GM19467 (cell line): ENCODE data around the gene SERPINF2.
"Not testable (repeated sequence)": the region's sequence is repeated elsewhere in the genome, so short reads cannot be mapped to it uniquely, and the experiment has no call there.

ENCODE experiments used
- ATAC-seq: cut with Tn5 transposase; IDR thresholded peaks from one replicate; pipeline ENCODE4 v1.9.1; 2021; ENCODE audit warnings: mild to moderate bottlenecking, moderate library complexity; ENCODE audit not compliant: unreplicated experiment

The SERPINF2 gene

DNA sequence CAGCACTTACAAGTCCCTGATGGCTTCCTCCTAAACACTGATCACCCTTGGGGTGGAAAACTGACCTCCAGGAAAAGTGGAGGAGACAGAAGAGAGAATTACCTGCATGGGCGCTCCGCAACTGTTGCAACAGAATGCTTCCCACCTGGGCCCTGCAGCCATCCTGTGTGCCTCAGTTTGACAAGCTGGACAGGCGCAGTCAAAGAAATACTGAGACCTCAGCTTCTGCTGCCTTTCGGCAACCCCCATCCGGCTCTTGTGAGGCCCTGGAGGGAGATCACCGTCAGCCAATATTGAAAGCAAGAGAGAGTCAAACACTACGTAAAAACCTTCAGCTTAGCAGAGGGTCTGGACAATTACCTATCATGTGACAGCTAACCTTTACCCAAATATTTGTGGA lies 44.0 kb downstream of the SERPINF2 start:
- no peak for ATAC-seq

DNA sequence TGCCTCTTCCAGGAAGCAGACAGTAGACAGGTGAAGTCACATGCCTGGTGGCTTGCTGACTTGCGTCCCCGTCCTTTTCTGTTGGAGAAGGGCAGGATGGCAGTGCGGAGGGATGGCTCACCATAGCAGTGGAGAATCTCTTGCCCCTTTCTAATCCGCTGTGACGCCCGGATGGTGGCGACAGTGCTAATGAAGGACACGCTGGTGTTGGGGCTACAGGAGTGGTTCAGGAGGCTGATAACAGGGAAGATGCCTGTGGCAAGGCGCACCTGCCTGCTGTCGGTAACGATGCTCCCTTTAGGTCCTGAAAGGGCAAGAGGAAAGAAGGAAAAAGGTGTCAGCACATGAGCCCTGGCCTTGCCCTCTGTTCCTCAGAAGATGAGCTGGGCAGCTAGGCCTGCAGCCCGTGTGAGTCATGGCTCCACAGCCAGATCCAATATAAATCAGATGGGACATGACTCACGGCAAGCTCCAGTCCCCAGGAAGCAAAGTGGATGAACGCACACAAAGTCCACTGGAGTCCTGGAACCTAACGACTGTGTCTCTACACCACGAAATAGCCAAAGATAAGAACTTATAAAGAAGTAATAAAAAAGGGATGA lies 44.7 kb downstream of the SERPINF2 start:
- no peak for ATAC-seq

DNA sequence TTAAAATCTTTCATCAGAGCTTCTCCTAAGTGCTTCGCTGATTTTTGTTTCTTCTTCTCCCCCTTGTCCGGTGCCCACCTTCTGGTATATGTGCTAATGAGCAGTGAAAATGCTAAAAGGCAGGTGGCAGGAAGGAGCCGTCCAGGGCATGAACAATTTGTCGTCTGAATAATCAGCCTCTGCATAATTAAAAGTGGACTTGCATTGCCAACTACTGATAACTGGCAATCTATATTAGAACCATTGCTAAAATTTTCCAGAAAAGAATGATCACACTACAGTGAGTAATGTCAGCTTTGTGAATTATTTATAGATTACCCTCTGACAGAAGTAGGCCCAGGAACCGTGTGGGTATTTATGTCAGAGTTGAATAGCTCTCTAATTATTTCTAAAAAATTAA lies 47.3 kb downstream of the SERPINF2 start:
- no peak for ATAC-seq

DNA sequence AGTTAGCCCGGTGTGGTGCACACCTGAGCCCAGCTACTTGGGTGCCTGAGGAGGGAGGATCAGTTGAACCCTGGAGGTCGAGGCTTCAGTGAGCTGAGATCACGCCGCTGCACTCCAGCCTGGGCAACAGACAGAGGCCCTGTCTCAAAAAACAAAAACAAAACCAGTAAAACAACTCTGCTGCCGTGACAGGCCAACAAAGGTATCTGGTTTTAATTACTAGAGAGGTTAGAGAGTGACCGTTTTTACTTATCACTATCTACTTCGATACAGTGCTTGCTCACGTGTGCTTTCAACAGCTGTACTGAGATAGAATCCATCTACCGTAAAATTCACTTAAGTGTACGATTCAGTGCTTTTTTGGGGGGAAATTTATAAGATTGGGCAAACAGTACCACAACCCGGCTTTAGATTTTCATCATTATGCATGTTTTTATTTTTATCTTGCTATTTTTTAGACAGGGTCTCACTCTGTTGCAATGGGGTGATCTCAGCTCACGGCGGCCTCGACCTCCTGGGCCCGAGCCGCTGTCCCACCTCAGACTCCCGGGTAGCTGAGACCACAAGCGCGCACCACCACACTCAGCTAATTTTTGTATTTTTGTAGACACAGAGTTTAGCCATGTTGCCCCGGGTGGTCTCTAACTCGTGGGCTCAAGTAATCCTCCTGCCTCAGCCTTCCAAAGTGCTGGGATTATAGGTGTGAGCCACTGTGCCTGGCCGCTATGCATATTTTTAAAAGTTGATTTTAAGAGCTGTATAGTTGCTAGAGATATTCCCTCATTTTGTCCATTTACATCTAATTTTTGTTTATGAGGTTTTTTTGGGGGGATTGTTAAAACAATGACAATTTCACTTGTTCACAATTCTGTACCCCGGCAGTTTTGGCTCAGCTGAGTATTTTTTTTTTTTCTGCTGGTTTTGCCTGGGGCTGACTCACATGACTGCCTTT lies 50.1 kb downstream of the SERPINF2 start:
- no peak for ATAC-seq

DNA sequence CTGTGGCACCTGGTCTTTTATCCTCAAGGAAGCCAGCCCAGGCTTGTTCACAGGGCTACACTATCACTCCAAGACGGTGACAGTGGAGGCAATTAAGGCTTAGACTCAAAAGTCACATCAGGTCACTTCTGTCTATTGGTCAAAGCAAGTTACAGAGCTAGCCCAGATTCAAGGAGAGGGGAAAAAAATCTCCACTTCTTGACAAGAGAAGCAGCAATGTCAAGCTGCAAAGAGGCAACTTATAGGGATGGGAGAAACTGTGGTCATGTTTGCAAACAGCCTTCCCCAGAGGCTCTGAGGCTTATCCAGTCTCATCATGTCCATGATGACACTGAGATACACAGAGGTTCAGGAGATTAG lies 50.8 kb downstream of the SERPINF2 start:
- no peak for ATAC-seq

DNA sequence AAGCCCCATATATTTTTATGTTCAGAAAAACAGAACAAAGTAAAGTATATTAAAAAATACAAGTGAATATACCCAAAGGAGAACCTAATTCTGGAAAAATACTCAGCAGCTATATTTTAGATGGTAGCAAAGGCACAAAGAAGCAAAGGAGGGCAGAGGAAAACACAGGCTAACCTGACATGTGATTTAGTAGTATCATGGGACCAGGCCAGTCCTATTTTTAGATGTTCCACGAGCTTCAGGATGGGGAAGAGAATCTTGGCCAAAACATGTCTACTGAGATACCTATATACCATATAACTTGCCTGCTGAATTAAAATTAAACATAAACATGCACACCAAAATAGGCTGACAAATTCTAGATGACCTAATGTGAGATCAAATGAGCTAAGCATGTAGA lies 54.1 kb downstream of the SERPINF2 start:
- ATAC-seq: no peak

DNA sequence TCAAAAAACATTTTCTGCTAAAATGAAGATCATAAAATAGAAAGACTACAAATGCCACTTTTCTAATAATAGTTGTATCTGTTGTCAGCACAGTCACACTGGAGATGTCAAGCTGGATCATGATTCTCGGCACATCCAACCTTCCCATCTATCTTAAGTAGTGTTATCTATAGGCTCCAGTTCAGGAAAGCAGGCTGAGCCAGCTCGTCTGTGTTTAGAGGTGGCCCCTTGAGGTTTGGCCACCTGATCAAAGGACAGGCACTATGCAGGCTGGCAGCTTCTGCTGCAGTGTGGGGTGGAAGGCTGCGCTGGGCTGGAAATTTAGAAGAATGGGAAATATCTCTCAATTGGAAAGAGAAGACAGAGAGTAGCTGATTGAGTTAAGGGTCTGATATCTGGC lies 54.7 kb downstream of the SERPINF2 start:
- ATAC-seq: no peak

DNA sequence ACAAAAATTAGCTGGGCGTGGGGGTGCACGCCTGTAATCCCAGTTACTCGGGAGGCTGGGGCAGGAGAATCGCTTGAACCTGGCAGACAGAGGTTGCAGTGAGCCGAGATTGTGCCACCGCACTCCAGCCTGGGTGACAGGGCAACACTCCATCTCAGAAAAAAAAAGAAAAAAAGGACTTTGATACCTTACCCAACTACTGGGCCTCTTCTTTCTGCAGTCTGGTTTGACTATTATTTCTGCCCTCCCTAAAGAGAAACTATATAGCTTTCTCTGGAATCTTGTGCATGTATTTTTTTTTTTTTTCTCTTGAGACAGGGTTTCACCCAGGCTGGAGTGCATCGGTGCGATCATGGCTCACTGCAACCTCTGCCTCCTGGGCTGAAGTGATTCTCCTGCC lies 55.2 kb downstream of the SERPINF2 start:
- ATAC-seq: not testable (repeated sequence)

DNA sequence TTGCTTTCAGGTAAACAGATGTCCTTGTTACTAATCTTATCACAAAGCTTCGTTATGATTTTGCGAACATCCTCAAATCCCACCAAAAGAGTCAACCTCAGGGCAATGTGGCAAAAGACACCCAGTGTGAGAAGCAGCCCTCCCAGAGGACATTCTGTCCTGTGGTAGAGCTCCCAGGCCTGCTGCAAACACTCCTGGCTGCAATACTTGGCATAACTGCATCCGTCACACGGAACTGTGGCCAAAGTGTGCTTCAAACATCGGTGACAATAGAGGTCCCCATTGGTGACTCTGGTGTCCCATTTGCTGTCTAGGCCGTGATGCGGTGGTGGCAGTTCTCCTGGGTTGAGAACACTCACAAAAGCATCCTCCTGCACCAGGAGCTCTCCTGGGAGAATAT lies 57.6 kb downstream of the SERPINF2 start:
- no peak for ATAC-seq

DNA sequence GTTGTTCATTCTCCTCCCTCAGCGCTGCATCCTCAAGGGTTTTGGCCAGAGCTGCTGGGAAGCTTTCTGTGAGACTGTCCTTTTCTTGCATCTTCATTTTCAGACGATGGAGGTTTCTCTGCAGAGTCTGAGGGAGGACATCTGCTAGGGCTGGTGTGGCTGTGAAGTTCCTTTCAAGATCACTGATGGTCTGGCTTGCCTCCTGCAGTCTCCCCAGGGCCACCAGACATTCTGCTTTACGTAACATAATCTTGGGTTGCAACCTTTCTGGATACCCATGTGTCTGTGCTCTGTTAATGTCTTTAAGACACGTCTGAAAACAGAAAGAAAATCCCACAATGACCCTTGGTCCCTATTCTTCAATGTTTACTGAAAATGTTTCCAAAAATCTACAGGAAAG lies 58.0 kb downstream of the SERPINF2 start:
- no peak for ATAC-seq

DNA sequence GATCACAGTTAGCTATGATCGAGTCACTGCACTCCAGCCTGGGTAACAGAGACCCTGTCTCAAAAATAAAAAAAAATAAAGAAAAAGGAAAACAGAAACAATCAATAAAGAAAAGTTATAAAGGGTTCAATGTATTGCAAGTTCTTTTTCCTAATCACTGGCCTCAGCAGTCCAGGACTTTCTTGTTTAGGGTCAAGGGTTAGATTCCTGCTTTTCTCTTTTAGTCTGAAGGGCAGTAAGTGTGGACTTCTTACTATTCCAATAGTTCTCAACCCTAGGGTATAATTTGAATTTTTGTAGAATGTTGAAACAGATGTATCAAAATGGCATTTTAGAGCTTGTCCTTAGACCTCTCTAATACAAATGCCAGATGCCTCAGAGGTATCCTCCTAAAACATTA lies 59.8 kb downstream of the SERPINF2 start:
- no peak for ATAC-seq

DNA sequence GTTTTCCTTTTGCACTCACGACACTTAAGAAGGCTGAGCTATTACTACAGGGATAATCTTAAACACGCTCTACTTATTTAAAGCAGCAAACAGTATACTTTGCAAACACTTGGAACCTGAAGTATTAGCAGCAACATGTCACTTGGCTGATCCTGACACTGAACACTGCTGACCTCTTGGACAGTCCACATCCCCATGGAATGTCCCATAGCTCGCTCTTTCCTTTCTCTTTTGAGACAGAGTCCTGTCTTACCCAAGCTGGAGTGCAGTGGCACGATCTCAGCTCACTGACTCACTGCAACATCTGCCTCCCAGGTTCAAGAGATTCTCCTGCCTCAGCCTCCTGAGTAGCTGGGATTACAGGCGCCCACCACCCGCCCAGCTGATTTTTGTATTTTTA lies 60.6 kb downstream of the SERPINF2 start:
- no peak for ATAC-seq
